IPS-11a (cell line): ENCODE data around the gene EFEMP2.

ENCODE experiments used
- H3K4me3 ChIP-seq: one replicate; pipeline ENCODE4 v1.5.1; 2013; ENCODE audit warnings: low read depth, low read length, control low read depth

Gene EFEMP2

GRCh38 chr11:65900899-65901180 lies 28.2 kb upstream of the EFEMP2 start:
- no peak overlapping the region for H3K4me3 ChIP-seq

- peak within 1 kb of the TSS; percentile 67 for H3K4me3 ChIP-seq
Measured at GRCh38 chr11:65900125-65900898, 27.7 kb upstream of the EFEMP2 start, which contains the start of gene FOSL1. FOSL1 (minus strand) TSS chr11:65900388; CDS start chr11:65900339, 49 bp downstream.

DNA sequence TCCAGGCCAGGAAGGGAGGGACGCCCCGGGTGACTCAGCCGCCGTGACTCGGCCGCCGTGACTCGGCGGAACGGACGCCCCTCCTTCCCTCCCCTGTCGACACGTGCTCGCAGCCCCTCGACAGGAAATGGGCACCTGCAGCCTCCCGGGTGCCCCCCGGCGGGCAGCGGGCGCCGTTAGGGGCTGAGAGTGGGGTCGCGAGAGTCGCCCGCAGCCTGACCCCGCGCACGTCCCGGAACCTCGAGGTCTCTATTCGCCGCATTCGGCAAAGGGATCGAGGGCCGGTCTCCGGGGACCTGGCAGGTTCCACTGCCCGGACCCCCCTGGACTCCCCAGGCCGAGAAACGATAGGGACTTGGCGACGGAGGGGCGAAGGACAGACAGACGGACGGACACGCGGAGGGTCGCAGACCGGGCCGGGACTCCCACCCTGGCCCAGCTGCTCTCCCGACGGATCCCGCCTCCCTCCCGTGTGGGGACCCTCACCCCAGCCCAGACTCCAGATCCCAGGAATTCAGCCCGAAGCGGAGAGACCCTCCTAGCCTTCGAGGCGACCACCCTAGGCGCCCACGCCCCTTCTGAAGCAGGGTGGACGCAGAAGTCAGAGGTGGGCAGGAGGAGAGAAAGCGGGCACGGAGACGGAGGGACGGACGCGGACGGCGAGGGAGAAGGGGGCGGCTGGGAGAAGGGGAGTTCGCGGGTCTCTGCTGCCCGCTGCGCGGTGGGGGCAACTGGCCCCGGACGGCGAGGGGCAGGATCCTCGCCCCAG lies 26.9 kb upstream of the EFEMP2 start:
- peak overlapping the region; percentile 67 for H3K4me3 ChIP-seq

DNA sequence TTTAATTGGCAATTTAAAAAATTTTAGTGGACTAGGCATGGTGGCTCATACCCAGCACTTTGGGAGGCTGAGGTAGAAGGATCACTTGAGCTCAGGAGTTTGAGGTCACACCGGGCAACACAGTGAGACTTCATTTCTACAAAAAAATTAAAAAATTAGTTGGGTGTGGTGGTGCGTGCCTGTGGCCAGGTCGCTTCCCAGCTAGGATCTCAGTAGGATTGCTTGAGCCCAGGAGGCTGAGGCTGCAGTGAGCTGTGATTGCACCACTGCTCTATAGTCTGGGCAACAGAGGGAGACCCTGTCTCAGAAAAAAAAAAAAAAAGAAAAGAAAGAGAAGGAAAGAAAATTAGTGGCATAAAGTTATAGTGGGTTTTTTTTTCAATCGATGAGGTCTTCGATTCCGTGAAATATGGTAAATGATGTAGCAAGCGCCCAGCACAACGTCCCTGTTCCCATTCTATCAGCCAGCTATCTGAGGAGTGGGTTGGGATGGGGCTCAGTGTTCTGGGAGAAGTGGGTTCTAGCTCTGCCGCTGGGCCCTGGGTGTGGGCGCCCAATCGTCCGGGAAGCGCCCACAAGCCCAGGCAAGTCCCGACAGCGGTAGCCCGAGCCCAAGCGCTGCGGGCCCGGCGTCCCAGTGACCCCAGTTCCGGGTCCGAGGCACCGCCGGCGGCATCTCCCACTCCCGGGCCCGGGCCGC lies 26.2 kb upstream of the EFEMP2 start:
- peak overlapping the region; percentile 67 for H3K4me3 ChIP-seq

DNA sequence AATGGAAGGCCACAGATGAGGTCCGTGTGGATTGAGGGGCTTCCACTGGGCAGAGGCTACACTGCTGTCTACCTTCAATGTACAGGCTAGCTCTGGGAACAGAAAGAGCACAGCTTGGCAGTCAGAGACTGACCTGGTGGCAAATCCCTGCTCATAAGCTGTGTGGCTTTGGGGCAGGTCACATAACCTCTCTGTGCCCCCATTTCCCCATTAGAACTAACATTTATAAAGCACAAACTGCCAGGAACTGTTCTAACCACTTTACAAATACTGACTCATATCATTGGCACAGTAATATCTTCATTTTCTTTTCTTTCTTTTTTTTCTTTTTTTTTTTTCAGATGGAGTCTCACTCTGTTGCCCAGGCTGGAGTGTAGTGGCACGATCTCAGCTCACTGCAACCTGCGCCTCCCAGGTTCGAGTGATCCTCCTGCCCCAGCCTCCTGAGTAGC lies 24.4 kb upstream of the EFEMP2 start:
- H3K4me3 ChIP-seq: no peak overlapping the region

- no peak overlapping the region for H3K4me3 ChIP-seq
Measured at GRCh38 chr11:65896034-65896999, 23.7 kb upstream of the EFEMP2 start.

- H3K4me3 ChIP-seq: no peak overlapping the region
Measured at GRCh38 chr11:65895482-65895981, 22.9 kb upstream of the EFEMP2 start.

DNA sequence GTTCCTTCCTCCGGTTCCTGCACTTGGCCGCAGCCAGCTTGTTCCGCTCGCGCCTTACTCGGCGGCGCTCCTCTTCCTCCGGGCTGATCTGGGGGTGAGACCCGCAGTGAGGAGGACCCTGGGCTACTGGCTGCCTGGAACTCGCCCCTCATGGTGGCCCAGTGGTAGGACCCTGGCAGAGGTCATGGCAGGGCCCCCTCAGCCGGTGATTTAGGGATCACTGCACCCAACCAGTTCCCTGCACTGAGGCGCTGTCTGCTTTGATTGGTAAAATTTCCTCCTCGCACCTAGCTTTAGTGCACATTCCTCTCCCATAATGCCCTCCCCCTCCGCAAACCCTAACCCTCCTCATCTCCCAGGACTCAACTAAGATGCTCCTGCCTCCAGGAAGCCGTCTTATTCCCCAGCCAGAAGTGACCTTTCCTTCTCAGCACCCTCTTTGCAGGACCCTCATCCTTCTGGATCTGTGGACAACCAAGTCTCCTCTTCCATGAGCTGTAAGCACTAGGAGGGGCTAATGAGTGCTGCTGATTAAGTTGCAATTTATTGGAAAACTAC lies 21.5 kb upstream of the EFEMP2 start:
- no peak overlapping the region for H3K4me3 ChIP-seq

DNA sequence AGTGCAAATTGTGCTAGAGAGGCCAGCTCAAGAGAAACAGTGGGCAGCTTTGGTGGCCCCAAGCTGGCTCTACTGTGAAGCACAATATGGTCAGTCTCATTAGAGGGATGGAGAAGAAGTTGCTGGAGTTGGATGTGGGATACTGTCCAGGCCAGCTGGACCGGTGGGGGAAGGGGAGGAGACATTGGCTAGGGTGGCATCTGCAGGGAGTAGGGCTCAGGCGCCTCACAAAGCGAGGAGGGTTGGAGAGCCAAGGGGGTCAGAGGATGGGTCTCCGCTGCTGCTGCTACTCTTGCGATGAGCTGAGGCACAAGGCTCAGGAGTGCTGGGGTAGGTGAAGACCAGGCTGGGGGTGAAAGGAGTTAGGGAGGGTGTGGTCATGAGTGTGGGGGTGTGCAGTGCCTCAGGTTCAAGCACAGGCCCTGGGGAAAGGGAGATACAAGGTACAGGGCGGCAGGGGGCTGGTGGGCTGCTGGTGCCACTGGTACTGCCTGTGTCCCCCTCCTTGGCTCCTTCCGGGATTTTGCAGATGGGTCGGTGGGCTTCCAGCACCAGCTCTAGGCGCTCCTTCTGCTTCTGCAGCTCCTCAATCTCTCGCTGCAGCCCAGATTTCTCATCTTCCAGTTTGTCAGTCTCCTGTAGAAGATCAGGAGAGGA lies 20.2 kb upstream of the EFEMP2 start:
- no peak overlapping the region for H3K4me3 ChIP-seq

DNA sequence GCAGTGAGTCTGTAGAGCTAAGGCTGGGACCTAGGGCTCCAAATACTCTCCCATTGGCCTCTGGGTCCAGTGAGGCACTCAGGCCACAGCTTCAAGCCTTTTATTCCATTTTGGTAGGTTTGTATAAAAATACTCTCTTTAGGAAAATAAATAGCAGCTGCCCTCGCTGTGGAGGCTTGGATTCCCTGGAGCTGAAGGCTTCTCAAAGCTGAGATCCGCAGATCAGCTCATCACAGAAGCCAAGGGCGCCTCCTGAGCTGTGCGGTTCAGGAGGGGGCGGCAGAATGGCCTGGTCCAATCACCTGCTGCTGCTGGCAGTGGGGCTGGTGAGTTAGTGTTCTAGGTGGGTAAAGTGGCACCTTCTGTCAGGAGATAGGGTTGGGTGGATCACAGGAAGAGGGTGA lies 19.5 kb upstream of the EFEMP2 start:
- peak overlapping the region; percentile 61 for H3K4me3 ChIP-seq

DNA sequence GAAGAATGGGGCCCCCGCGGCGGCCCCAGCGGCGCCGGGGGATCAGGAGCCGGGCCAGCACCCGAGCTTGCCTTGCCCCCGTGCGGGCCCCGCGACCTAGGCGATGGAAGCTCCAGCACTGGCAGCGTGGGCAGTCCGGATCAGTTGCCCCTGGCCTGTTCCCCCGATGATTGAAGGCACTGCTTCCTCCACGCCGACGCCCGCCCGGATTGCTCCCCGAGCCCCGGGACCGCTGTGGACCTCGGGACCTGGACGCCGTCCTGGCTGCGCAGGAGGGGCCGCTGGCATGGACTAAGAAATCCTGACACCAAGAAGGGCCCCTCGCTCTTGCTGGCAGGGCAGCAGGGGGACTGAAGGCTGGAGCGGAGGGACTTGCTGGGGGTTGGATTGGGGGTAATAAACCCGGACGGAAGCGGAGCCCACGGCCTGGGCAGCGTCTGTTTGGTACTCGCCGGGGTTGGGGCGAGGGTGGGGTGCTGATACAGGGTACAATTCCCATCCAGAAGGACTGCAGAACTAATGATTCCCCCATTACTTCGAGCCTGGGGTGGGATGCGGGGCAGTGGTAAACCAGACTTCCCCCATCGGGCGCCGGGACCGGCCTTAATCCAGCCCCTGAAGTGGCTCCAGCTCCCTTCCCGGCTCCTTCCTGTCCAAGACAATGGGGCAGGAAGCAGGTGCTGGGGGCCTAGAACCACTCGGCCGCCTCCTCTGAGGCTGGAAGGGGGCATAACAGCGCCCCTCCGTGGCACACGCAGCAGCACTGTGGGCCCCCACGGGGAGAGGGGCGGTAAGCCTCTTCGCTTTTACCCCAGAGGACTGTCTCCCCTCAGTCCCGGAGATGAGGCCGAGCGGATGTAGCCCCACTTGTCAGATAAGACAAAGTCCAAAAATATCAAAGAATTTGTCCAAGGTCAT lies 18.9 kb upstream of the EFEMP2 start:
- peak overlapping the region; percentile 61 for H3K4me3 ChIP-seq

DNA sequence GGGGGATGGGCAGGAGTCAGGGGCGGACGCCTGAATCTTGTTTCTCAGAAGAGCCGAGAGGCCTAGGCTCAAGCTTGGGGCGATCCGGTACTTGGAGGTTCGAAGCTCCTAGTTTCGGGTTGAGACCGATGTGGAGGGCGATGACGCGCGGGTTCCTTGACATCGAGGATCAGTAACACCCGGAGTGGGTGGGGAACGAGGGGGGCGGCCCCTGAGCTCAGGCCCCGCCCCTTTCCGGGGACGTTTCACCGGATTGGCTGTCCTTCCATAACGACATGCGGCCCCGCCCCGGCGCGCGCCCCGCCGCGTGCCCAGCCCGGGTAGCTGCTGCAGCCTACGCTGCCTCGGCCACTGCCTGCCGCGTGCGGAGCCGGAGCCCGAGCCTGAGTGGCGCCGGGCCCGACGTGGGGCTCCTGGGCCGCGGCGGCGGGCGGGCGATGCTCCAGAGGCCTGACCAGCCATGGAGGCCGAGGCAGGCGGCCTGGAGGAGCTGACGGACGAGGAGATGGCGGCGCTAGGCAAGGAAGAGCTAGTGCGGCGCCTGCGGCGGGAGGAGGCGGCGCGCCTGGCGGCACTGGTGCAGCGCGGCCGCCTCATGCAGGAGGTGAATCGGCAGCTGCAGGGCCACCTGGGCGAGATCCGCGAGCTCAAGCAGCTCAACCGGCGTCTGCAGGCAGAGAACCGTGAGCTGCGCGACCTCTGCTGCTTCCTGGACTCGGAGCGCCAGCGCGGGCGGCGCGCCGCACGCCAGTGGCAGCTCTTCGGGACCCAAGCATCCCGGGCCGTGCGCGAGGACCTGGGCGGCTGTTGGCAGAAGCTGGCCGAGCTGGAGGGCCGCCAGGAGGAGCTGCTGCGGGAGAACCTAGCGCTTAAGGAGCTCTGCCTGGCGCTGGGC lies 18.0 kb upstream of the EFEMP2 start, which contains the start of gene CCDC85B:
Gene CCDC85B (plus strand): TSS at position 350 of the 895 bp plus-strand sequence. CDS start 111 bp downstream, at position 461.
- H3K4me3 ChIP-seq: peak within 1 kb of the TSS; percentile 61

- peak within 1 kb of the TSS; percentile 79 for H3K4me3 ChIP-seq
Measured at GRCh38 chr11:65888163-65888814, 15.7 kb upstream of the EFEMP2 start, which contains the start of gene FIBP. FIBP (minus strand) TSS chr11:65888471; CDS start chr11:65888418, 53 bp downstream.

- peak overlapping the region; percentile 79 for H3K4me3 ChIP-seq
Measured at GRCh38 chr11:65887723-65888162, 15.1 kb upstream of the EFEMP2 start.

DNA sequence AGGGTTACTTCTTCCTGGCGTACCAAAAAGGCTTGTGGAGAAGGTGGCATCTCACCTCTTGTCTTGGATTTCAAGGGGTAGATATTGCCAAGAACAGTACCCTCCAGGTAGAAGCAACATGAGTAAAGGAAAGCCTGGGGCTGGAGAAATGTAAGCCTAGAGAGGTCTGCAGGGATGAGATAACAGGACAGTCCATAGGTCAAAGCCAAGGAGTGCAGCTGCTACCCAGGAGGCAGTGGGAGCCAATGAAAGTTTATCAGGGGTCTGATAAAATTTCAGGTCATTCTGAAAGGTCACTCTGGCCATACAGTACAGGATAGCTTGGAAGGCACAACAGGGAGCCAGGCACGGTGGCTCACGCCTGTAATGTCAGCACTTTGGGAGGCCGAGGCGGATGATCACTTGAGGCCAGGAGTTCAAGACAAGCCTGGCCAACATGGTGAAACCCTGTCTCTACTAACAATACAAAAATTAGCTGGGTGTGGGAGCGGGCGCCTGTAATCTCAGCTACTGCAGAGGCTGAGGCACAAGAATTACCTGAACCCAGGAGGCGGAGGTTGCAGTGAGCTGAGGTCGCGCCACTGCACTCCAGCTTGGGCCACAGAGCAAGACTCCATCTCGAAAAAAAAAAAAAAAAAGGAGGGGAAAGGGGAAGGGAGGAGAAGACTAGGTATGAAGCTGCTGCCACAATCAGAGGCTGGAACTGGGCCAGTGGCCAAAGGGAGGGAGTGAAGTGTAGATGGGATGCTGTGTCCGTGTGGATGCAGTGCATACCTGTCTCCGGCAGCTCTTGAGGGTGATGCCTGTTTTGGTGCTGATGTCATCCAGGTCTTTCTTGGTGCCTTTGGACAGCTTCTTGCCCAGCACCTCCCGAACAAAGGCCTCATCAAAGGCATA lies 14.5 kb upstream of the EFEMP2 start:
- peak overlapping the region; percentile 79 for H3K4me3 ChIP-seq
